ENCODE results near the gene FGFR4.

FGFR4 gene

DNA sequence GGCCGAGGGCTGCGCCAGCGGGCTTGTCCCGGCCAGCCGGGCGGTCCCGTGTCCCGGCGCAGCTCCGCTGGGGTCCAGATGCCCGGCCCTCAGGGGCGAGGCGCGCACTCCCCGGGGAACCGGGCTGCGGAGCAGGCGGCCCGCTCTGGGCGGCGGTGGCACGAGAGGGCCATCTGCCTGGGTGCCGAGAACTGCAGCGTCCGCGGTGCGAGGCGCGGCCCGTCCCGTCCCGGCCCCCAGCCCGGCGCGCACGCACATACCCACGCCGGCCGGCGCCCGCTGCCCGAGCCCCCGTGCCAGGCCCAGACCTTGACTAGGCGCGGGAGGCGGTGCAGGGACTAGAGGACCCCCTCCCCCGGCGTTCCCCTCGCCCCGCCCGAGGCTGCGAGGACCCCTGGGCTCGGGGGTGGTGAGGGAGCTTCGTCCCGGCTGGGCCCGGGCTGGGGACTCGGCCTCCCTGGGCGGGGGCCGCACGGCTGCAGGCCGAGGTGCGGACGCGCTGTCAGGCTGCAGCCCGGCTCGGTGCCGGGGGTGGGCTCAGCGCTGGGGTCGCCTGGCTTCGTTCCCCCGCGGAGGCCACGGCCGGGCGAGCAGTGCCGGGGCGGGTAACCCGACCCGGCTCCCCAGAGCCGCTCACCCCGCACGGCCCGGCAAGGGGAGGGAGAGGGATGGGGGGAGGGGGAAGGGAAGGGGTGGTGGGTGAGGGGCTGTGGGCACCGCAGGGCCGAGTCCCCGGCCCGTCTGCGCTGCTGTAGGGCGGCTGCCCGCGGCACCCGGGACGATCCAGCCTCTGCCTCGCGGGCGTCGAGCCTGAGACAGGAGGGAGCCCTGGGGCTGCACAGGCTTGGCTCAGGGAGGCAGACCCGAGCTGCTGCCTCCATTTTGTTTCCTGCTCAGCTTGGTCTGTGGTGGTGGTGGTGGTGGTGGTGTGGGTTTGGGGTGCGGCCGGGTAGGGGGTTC lies 45.7 kb downstream of the FGFR4 start:
- DNase-seq: peak; percentile 56

DNA sequence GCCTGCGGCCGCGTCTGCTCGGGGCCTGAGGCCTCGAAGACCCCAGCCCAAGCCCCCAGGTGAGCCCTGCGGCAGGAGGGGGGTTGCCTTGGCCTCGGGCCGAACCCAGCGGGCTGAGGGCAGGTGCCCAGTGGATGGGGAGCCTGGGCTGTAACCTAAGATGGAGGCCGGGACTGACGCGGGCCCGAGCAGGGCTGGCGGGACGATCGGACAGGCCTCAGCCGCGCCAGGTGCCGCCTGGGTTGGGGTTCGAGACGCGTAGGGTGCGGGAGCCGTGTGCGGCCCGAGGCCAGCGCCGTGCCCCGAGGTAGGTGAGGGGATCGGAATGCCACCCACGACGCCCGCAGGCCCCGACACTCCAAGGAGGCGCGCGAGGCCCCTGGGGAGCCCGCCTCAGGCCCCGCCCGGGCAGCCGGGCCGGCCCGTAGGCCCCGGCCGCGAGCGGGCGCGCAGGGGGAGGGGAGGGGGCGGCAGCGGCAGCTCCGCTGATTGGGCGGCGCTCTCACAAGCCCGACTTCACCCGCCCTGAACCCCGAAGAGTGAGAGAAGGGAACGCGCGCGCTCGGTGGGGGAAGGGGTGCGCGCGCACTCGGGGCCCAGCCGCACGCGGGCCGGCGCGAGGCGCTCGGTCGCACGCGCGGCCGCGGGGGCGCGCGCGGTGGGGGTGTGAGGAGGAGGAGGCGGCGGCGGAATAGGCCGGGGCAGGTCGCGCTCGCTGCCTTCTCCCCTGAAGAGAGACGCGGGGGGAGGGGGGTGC lies 46.6 kb downstream of the FGFR4 start, which contains the start of gene NSD1:
NSD1 (plus strand) TSS at position 678 of the 757 bp plus-strand sequence. CDS start 1,331 bp downstream, outside the sequence.
- peak; percentile 94 for DNase-seq

DNA sequence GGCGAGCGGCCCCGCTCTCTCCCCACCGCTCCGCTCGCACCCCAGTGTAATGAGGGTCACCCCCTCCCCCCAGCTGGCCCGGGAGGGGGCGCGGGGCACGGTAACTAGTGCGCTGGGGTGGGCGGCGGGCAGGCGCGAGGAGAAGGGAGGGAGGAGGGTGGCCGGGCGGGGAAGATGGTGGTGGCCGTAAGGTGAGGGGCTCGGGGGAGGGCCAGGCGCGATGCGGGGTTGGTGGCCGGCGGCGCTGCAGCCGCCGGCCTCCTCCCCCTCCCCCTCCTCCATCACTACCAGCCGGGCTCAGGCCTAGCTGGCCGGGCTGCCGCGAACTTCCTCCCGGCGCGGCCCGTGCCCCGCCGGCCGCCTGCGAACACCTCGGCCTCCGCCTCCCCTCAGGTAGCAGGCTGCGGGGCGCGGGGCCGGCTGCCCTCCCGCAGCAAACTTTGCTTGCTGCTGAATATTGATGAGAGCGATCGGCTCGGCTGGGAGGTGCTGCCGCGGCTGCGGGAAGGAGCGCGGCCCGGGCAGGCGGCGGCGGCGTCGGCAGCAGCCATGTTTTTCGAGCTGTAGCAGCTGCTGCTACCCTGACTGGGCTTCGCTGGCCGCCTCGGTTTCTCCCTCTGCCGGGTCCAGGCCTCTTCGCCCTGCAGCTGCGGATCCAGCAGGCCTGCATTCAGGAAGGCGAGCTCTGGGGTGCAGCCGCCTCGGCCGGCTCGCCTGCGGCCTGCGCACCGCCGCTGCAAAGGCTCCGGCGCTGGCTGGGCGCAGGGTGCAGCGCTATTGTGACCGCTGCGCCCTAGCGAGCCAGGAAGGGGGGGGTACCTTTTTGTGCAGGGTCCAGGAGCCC lies 47.4 kb downstream of the FGFR4 start:
- peak; percentile 41 for DNase-seq

DNA sequence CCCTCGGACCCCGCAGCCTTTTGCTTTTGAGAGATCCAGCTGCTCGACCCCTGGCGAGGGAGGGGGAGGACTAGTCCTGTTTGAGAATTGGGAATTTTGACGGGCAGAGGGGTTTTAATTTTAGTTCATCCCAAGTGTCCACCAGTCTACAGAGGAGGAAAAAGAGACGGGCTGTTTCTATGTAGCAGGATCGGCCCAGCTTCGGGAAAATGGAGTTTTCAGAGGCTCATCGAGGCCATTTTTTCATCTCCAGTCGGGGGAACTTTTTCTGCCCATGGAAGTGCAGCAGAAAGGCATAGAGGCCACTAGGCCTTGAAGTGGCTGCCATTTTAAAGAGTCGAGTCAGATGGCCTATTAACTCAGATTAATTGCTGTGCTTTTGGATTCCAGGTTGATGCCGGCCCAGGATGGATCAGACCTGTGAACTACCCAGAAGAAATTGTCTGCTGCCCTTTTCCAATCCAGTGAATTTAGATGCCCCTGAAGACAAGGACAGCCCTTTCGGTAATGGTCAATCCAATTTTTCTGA lies 48.0 kb downstream of the FGFR4 start:
- no peak for DNase-seq

DNA sequence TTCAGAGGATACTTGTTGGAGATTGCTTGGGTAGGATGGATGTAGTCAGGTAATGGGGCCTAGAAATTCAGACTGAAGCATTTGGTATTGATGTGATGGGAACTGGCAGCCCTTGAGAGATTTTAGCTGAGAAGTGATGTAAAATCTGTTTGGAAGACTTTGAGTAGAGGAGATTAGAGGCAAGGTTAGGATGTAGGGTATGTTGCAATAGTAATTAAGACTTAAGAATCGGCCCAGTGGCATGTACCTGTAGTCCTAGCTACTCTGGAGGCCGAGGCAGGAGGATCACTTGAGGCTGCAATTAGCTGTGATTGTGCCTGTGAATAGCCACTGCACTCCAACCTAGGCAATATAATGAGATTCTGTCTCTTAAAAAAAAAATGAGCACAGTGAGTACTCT lies 53.6 kb downstream of the FGFR4 start:
- no peak for DNase-seq

DNA sequence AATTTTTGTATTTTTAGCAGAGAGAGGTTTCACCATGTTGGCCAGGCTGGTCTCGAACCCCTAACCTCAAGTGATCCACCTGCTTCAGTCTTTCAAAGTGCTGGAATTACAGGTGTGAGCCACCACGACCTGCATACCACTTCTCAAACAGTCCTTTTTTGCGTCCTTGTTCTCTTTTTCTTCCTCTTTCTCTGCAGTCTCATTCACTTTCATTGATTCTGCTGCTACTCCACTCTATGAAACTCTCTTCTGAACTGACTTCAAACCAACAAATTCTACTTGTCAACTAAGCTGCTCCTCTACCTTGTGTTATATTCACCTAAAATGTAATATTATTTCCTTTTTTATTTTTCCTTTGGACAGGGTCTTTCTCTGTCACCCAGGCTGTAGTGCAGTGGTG lies 54.8 kb downstream of the FGFR4 start:
- DNase-seq: no peak

DNA sequence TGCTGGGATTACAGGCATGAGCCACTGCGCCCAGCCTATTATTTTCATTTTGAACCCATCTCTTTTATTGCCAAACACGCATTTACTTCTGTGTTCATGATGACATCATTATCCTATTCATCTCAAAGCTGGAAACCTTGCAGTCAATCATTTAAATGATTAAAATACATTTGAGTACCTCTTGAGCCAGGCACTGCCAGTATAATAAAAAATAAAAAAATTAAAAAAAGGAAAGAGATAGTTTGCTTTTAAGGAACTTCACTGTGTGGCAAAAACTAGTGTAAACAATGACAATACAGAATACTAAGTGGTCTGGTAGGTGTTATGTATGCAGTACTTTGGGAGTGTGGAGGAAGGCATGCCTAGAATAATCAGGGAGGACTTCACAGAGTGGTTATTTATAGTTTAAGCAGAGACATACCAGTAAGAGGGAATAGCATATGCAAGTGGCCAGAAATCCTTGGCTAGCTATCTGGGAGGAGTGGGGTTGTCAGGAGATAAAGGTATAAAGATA lies 55.4 kb downstream of the FGFR4 start:
- DNase-seq: no peak

DNA sequence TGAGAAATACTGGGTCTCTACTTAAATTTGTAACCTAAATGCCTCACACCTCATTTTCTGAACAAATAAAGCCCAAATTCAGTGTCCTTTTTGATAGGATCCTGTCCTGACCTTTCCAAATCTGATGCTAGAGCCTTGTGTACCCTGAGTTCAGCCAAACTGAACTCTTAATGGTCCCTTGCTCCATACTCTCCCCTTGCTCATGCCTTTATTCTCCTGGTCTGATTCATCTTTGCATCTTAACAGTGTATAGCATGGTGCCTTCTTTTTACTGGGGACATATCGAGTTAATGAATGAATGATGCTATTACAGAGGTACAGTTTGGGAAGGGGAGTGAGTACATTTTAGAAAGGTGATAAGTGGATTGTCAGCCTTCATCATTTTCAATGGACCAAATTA lies 56.1 kb downstream of the FGFR4 start:
- DNase-seq: no peak

DNA sequence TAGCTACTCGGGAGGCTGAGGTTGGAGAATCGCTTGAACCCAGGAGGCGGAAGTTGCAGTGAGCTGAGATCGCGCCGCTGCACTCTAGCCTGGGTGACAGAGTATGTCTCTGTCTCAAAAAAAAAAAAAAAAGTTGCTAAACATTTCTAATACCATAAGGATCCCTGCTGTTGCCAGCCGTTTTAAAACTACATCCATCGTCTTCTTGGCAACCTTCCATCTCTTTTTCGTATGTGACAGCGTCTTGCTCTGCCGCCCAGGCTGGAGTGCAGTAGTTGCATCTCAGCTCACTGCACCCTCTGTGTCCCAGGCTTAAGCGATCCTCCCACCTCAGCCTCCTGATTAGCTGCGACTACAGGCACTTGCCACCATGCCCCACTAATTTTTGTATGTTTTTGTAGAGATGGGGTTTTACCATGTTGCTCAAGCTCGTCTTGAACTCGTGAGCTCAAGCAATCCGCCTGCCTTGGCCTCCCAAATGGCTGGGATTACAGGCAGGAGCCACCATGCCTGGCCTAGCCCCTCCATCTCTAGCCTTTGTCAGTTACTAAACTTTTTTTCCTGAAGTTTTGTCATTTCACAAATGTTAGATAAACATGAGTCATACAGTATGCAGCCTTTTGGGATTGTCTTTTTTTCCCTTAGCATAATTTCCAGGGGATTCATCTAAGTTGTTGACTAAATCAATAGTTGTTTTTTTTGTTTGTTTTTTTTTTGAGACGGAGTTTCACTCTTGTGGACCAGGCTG lies 60.4 kb downstream of the FGFR4 start:
- DNase-seq: no peak

Measured in CD4-positive, alpha-beta T cell treated with Interleukin-15 for 1 hour (primary cell).